BE2C (cell line): ENCODE measurements around the gene CYREN.
A peak's percentile ranks its signal among the peaks of the same experiment; 100 is the strongest.
"Not testable (repeated sequence)": the region's sequence is repeated elsewhere in the genome, so short reads cannot be mapped to it uniquely, and the experiment has no call there.

Source experiments
- DNase-seq: peaks from one replicate; pipeline ENCODE4 v3.0.0-alpha.2; 2020
- H3K27me3 ChIP-seq: fragments of 250-450 bp; sonication (Bioruptor Pico); 2 replicates; pipeline ENCODE4 v1.5.1; 2020; ENCODE audit warnings: mild to moderate bottlenecking
- H3K36me3 ChIP-seq: fragments of 250-450 bp; sonication (Bioruptor Pico); 2 replicates; pipeline ENCODE4 v1.5.1; 2020; ENCODE audit warnings: mild to moderate bottlenecking
- H3K4me1 ChIP-seq: fragments of 250-450 bp; sonication (Bioruptor Pico); 2 replicates; pipeline ENCODE4 v1.5.1; 2020
- H3K4me3 ChIP-seq: 2 replicates; pipeline ENCODE4 v1.5.1; 2011; ENCODE audit warnings: low read depth, low read length
- H3K9me3 ChIP-seq: fragments of 250-450 bp; sonication (Bioruptor Pico); 2 replicates; pipeline ENCODE4 v1.5.1; 2020
- CTCF ChIP-seq: IDR thresholded peaks from 2 replicates; pipeline ENCODE4 v1.5.1; 2012; ENCODE audit warnings: mild to moderate bottlenecking, low read depth, low read length

CYREN gene

DNA sequence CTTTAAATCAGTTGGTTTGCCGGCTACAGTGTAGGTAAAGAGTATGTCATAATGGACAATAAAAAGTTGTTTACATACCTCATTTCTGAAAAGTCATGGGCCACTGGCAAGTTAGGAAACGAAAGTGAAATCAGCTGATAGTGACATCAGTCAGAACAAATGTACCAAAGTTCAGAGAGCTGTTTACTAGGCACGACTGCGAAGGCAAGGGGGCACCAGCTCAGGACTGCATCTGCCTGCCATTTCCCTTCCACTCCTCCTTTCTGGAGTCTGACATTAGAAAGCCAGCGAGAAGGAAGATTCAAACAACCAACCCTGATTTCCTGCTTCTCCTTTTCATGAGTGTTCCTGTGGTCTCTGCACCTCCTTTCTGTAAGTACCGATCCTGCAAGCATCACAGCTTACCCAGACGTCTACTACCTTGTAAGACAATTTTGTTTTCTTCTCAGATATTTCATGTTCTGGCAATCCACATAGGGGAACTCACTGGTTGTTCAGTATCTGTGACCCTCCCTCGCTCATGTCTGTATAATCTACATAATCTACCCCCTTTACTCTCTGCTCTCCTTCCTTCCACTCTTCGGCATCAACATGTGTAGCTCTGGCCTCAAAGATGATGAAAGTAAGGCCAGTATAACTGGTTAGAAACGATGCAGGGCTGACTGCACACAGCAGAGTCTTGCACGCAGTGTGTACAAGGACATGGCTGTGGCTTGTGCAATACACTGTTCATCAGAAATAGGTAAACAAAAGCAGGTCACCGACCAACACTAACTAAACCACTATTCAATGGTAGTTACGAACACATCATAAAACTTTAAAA is 22.4 kb downstream of the CYREN start, which contains the start of gene TMEM140:
Gene TMEM140 (plus strand): TSS at position 174 of the 823 bp plus-strand sequence. CDS start 16,370 bp downstream, outside the sequence.
- Histone ChIP-seq H3K4me1 (peaks cover 2% of the 10 kb centered on the region; the same call in 1 of the 2 replicates), H3K4me3 (peak within 1 kb of the TSS; percentile 29), H3K27me3 (no peaks in the 10 kb centered on the region), H3K36me3 (no peaks in the 10 kb centered on the region), H3K9me3 (no peaks in the 10 kb centered on the region)
- DNase-seq: no peak
- TF ChIP-seq CTCF: no peak

GRCh38 chr7:135147341-135147898 is 23.1 kb downstream of the CYREN start:
- H3K36me3 ChIP-seq: no peaks in the 10 kb centered on the region
- no peaks in the 10 kb centered on the region for H3K9me3 ChIP-seq
- peaks cover 2% of the 10 kb centered on the region; the same call in 1 of the 2 replicates for H3K4me1 ChIP-seq
- peak overlapping the region; percentile 29 for H3K4me3 ChIP-seq
- TF ChIP-seq CTCF: no peak
- DNase-seq: no peak
- H3K27me3 ChIP-seq: no peaks in the 10 kb centered on the region

DNA sequence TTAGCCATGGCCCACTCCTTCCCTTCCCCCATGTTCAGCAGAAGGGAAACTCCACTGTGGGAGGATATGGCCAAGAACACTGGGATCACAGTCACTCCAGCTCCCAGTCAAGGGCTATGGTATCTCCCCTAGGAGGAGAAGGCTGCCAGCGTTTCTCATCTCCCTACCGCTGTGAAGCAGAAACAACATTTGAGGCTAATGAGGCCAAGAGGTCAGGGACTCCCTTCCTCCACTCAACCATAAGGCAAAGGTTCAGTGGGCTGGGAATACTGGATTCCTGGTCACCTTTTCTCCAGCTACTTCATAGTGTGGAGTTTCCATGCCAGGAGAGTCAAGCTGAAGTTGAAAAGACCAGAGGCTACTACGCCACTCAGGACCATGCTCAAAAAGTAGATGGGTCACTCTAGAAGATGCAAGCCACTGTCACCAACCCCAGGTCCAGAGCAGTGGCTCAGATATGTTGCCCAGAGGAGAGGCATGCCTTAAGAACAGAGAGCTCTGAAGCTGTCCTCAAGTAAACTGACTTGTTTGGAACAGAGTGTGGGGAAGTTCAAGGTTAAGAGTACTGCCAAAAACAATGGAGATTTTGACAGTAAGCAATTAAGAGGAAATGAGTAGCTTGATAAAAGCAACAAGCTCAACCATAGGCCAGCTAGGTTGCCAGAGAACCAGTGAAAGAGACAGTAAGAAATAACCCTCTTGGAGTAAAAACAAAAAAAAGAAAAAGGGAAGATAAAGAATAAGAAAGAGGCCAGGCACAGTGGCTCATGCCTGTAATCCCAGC is 26.4 kb downstream of the CYREN start:
- no peak for TF ChIP-seq CTCF
- H3K9me3 ChIP-seq: no peaks in the 10 kb centered on the region
- no peaks in the 10 kb centered on the region for H3K36me3 ChIP-seq
- H3K27me3 ChIP-seq: peaks cover 6% of the 10 kb centered on the region
- H3K4me1 ChIP-seq: peaks cover 2% of the 10 kb centered on the region; the same call in 1 of the 2 replicates
- no peak overlapping the region for H3K4me3 ChIP-seq
- no peak for DNase-seq

DNA sequence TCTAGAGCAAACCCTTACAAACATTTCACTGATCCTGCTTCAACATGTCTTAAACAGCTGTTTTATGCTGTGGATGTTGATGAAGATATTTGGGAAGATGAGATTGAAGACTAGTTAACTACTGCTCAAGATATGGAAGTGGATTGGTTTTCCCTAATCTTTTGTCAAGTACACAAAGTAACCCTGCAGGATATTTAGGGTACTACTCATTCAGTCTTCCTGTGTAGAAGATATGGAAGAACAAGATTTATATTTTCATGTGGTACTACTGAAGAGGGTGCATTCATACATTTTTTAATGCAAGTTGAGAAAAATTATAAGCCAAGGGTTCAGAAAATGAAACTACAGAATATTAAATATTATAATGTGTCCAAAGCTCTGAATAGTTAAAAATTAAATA is 40.9 kb downstream of the CYREN start:
- no peaks in the 10 kb centered on the region; the same call in 1 of the 2 replicates for H3K9me3 ChIP-seq
- TF ChIP-seq CTCF: no peak
- H3K27me3 ChIP-seq: peaks cover 7% of the 10 kb centered on the region; the same call in 1 of the 2 replicates
- H3K4me1 ChIP-seq: no peaks in the 10 kb centered on the region
- H3K4me3 ChIP-seq: no peak overlapping the region
- H3K36me3 ChIP-seq: no peaks in the 10 kb centered on the region
- no peak for DNase-seq

GRCh38 chr7:135128931-135129330 is 41.6 kb downstream of the CYREN start:
- Histone ChIP-seq H3K9me3 (no peaks in the 10 kb centered on the region; the same call in 1 of the 2 replicates), H3K4me1 (no peaks in the 10 kb centered on the region), H3K36me3 (no peaks in the 10 kb centered on the region), H3K27me3 (peaks cover 9% of the 10 kb centered on the region; the same call in 1 of the 2 replicates), H3K4me3 (no peak overlapping the region)
- TF ChIP-seq CTCF: no peak
- no peak for DNase-seq

GRCh38 chr7:135124631-135125030 is 45.9 kb downstream of the CYREN start:
- not testable (repeated sequence) for H3K4me1 ChIP-seq, DNase-seq, H3K9me3 ChIP-seq, H3K4me3 ChIP-seq, H3K27me3 ChIP-seq, H3K36me3 ChIP-seq
